ENCODE data around the gene SEC24B.
A peak's percentile ranks its signal among the peaks of the same experiment; 100 is the strongest.
"Not testable (repeated sequence)": the region's sequence is repeated elsewhere in the genome, so short reads cannot be mapped to it uniquely, and the experiment has no call there.

SEC24B gene

GRCh38 chr4:109494563-109494962 lies 60.9 kb downstream of the SEC24B start:
- no peak for DNase-seq (ENCODE audit: low read depth, low spot score)
- H3K4me3 ChIP-seq (ENCODE audit: low read length): no peak overlapping the region

GRCh38 chr4:109495514-109495913 lies 61.9 kb downstream of the SEC24B start:
- no peak overlapping the region for H3K4me3 ChIP-seq (ENCODE audit: low read length)
- no peak for DNase-seq (ENCODE audit: low read depth, low spot score)

- DNase-seq (ENCODE audit: low read depth, low spot score): no peak
- no peak overlapping the region for H3K4me3 ChIP-seq (ENCODE audit: low read length)
Measured at GRCh38 chr4:109496875-109497274, 63.3 kb downstream of the SEC24B start.

GRCh38 chr4:109497511-109497910 lies 63.9 kb downstream of the SEC24B start:
- no peak overlapping the region for H3K4me3 ChIP-seq (ENCODE audit: low read length)
- no peak for DNase-seq (ENCODE audit: low read depth, low spot score)

GRCh38 chr4:109499513-109499912 lies 65.9 kb downstream of the SEC24B start:
- DNase-seq (ENCODE audit: low read depth, low spot score): no peak
- no peak overlapping the region for H3K4me3 ChIP-seq (ENCODE audit: low read length)

GRCh38 chr4:109506890-109507289 lies 73.3 kb downstream of the SEC24B start:
- H3K4me3 ChIP-seq (ENCODE audit: low read length): no peak overlapping the region
- no peak for DNase-seq (ENCODE audit: low read depth, low spot score)

- no peak overlapping the region for H3K4me3 ChIP-seq (ENCODE audit: low read length)
- no peak for DNase-seq (ENCODE audit: low read depth, low spot score)
Measured at GRCh38 chr4:109510687-109511086, 77.1 kb downstream of the SEC24B start.

- H3K4me3 ChIP-seq (ENCODE audit: low read length): no peak overlapping the region
- no peak for DNase-seq (ENCODE audit: low read depth, low spot score)
Measured at GRCh38 chr4:109511414-109511813, 77.8 kb downstream of the SEC24B start.

GRCh38 chr4:109513368-109513767 lies 79.8 kb downstream of the SEC24B start:
- not testable (repeated sequence) for DNase-seq (ENCODE audit: low read depth, low spot score); H3K4me3 ChIP-seq (ENCODE audit: low read length)

- DNase-seq (ENCODE audit: low read depth, low spot score): no peak
- H3K4me3 ChIP-seq (ENCODE audit: low read length): no peak overlapping the region
Measured at GRCh38 chr4:109532182-109532581, 98.6 kb downstream of the SEC24B start.

- DNase-seq (ENCODE audit: low read depth, low spot score): no peak
- H3K4me3 ChIP-seq (ENCODE audit: low read length): no peak overlapping the region
Measured at GRCh38 chr4:109545401-109545800, 111.8 kb downstream of the SEC24B start.

- no peak overlapping the region for H3K4me3 ChIP-seq (ENCODE audit: low read length)
- DNase-seq (ENCODE audit: low read depth, low spot score): no peak
Measured at GRCh38 chr4:109547394-109547793, 113.8 kb downstream of the SEC24B start.

GRCh38 chr4:109548655-109549054 lies 115.0 kb downstream of the SEC24B start:
- DNase-seq (ENCODE audit: low read depth, low spot score): no peak
- no peak overlapping the region for H3K4me3 ChIP-seq (ENCODE audit: low read length)

- H3K4me3 ChIP-seq (ENCODE audit: low read length): no peak overlapping the region
- DNase-seq (ENCODE audit: low read depth, low spot score): no peak
Measured at GRCh38 chr4:109552237-109552636, 118.6 kb downstream of the SEC24B start.

- DNase-seq (ENCODE audit: low read depth, low spot score): no peak
- H3K4me3 ChIP-seq (ENCODE audit: low read length): no peak overlapping the region
Measured at GRCh38 chr4:109553130-109553529, 119.5 kb downstream of the SEC24B start.

- no peak overlapping the region for H3K4me3 ChIP-seq (ENCODE audit: low read length)
- no peak for DNase-seq (ENCODE audit: low read depth, low spot score)
Measured at GRCh38 chr4:109554971-109555370, 121.4 kb downstream of the SEC24B start.

GRCh38 chr4:109557433-109557832 lies 123.8 kb downstream of the SEC24B start:
- DNase-seq (ENCODE audit: low read depth, low spot score): no peak
- no peak overlapping the region for H3K4me3 ChIP-seq (ENCODE audit: low read length)

GRCh38 chr4:109558095-109558494 lies 124.5 kb downstream of the SEC24B start:
- not testable (repeated sequence) for DNase-seq (ENCODE audit: low read depth, low spot score); H3K4me3 ChIP-seq (ENCODE audit: low read length)

GRCh38 chr4:109559625-109559982 lies 126.0 kb downstream of the SEC24B start:
- DNase-seq (ENCODE audit: low read depth, low spot score): no peak

GRCh38 chr4:109559983-109560686 lies 126.5 kb downstream of the SEC24B start, which contains the start of gene MCUB:
MCUB (plus strand) TSS chr4:109560246; CDS start chr4:109560338, 92 bp downstream.
- peak within 1 kb of the TSS; percentile 81 for H3K4me3 ChIP-seq (ENCODE audit: low read length)
- peak; percentile 91 for DNase-seq (ENCODE audit: low read depth, low spot score)

More at GRCh38 chr4:109559625-109559982, 126.0 kb downstream of the SEC24B start:
- H3K4me3 ChIP-seq (ENCODE audit: low read length): peak overlapping the region; percentile 81

Measured in Jurkat, Clone E6-1 (cell line).